Neural crest cell (in vitro differentiated cells): ENCODE data around the gene RMI1. TPM values are rescaled to one million over a fixed set of nuclear protein-coding genes. Genes with fewer than 3 reads are reported as not detected.

ENCODE experiments used
- DNase-seq: peaks from one replicate; pipeline ENCODE4 v3.0.0; 2021; ENCODE audit warnings: low read depth, mixed read lengths, low spot score
- H3K27ac Mint-ChIP-seq: one replicate; pipeline ENCODE4 v1.8.0; 2021; ENCODE audit warnings: mild to moderate bottlenecking, mixed read lengths; ENCODE audit not compliant: unreplicated experiment
- H3K27me3 Mint-ChIP-seq: 2 replicates; pipeline ENCODE4 v1.8.0; 2021; ENCODE audit warnings: low read depth, mild to moderate bottlenecking, mixed read lengths
- H3K36me3 Mint-ChIP-seq: 2 replicates; pipeline ENCODE4 v1.8.0; 2021; ENCODE audit warnings: low read depth, mild to moderate bottlenecking, mixed read lengths
- H3K4me1 Mint-ChIP-seq: 2 replicates; pipeline ENCODE4 v1.8.0; 2021; ENCODE audit warnings: mixed read lengths
- H3K4me3 Mint-ChIP-seq: one replicate; pipeline ENCODE4 v1.8.0; 2021; ENCODE audit warnings: mild to moderate bottlenecking, mixed read lengths
- H3K9me3 Mint-ChIP-seq: 2 replicates; pipeline ENCODE4 v1.8.0; 2021; ENCODE audit warnings: mixed read lengths
- CTCF ChIP-seq: fragments of 200-600 bp; sonication (generic); conservative IDR thresholded peaks from 2 replicates; pipeline ENCODE4 v1.5.0; 2021; ENCODE audit warnings: antibody characterized with exemption, mild to moderate bottlenecking
- microRNA-seq: library from miRNA; unstranded; fragments of <30 nt; microRNA quantifications from one replicate; pipeline ENCODE4, GENCODE V29; 2020
- total RNA-seq: library from RNA; stranded (reverse); gene quantifications from 2 replicates; pipeline ENCODE4 v1.2.1, GENCODE V29; 2021

The RMI1 gene
- total RNA-seq, 1 donor from 2014 or later: 37.3 TPM

DNA sequence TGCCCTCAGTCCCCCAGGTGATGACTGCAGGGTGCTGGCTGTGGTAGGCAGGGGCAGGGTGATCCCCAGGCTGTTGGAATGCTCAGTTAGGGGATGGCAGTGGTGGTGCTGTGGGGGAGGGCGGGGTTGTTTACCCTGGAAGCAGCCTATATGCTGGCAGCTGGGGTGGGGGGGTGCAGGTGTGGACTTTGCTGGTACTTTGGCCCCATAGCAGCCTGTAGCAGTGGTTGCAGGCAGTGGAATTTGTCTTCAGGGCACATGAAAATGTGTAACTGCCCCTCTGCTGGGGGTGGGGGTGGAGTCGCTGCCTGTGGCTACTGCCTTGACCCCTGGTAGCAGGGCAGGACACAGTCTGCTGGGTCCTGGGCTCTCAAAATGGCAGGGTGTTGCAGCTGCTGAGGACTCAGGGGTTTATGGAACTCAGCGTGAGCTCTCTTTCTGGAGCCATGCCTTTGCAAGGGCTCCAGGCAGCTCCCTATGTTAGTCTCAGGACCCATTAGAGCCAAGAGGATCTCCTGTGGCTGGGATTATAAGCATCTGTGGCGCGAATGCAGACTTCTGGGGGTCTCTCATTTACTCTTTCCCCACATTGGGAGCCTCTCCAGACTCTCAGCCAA lies 65.0 kb downstream of the RMI1 start:
- no peak for TF ChIP-seq CTCF
- Mint-ChIP-seq H3K27me3 (no peaks in the 10 kb centered on the region), H3K36me3 (peaks cover 3% of the 10 kb centered on the region), H3K4me1 (no peaks in the 10 kb centered on the region), H3K4me3 (no peak overlapping the region), H3K9me3 (peaks cover 8% of the 10 kb centered on the region), H3K27ac (no peak overlapping the region)
- no peak for DNase-seq

Small RNAs within 50 kb of the gene (microRNA-seq; reads per million reads assigned to microRNA genes)
- 622 reads per million, percentile 77 among the genes with 10 or more reads in this experiment for gene MIR7-1

Other genes with a start within 250 kb of the RMI1 start
- gene GKAP1, start 163.0 kb upstream of the RMI1 start, total RNA-seq: 11.1 and 12.1 TPM in 2 replicates
- gene KIF27, start 59.4 kb upstream of the RMI1 start, total RNA-seq: 9.4 and 10.6 TPM in 2 replicates
- 921 and 943 TPM in 2 replicates for gene HNRNPK, start 590 bp upstream of the RMI1 start, total RNA-seq